ENCODE results near the gene DGKQ. TPM values are rescaled to one million over a fixed set of nuclear protein-coding genes. Genes with fewer than 3 reads are reported as not detected.

DGKQ gene
- total and polyA plus RNA-seq, 2 of the 13 experiments (the other 11 are each of a cell fraction or from before 2014, with no cell fraction given) = 4.5 to 7.2 TPM

DNA sequence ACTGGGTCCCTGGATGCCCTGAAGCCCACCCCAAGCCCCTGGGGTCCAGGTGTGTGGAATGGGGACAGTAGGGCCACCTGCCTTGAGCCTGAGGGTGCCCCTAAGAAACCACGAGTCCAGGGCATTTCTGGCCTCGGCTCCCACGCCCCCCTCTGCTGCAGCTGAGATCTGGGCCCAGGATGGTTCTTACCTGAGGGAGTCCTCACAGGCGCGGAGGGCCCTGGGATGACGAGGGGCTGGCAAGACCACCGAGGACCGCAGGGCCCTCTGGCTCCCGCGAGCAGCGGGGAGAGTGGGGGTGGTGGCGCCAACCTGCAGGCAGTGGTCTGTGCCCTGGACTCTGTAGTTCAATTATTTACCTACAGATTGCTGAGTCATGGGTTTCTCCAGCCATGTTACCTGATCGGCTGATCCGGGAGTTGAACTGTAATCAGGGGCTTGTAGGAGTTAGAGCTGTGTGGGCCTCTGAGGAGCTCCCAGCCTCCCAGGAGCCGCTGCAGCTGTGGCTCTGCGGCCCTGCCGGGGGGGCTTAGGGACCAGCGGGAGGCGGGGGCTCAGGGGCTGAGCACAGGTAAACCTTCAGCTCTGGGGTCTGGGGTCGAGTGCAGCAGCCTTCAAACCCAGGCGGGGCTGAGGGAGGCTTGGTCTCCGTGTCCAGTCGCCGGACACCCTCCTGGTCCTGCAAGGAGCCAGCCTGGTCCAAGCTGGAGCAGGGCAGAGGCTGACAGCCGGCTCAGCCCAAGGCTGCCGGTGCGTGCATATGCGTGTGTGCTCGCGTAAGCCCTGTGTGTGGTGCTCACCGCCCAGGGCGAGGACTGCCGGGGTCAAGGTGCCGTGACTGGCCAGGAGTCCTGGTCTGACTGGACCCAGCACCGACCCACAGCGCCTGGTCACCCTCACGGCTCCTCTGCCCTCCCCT is 20.0 kb upstream of the DGKQ start, which contains the start of gene SLC26A1 (continued):
- TF ChIP-seq, protein P1, sequence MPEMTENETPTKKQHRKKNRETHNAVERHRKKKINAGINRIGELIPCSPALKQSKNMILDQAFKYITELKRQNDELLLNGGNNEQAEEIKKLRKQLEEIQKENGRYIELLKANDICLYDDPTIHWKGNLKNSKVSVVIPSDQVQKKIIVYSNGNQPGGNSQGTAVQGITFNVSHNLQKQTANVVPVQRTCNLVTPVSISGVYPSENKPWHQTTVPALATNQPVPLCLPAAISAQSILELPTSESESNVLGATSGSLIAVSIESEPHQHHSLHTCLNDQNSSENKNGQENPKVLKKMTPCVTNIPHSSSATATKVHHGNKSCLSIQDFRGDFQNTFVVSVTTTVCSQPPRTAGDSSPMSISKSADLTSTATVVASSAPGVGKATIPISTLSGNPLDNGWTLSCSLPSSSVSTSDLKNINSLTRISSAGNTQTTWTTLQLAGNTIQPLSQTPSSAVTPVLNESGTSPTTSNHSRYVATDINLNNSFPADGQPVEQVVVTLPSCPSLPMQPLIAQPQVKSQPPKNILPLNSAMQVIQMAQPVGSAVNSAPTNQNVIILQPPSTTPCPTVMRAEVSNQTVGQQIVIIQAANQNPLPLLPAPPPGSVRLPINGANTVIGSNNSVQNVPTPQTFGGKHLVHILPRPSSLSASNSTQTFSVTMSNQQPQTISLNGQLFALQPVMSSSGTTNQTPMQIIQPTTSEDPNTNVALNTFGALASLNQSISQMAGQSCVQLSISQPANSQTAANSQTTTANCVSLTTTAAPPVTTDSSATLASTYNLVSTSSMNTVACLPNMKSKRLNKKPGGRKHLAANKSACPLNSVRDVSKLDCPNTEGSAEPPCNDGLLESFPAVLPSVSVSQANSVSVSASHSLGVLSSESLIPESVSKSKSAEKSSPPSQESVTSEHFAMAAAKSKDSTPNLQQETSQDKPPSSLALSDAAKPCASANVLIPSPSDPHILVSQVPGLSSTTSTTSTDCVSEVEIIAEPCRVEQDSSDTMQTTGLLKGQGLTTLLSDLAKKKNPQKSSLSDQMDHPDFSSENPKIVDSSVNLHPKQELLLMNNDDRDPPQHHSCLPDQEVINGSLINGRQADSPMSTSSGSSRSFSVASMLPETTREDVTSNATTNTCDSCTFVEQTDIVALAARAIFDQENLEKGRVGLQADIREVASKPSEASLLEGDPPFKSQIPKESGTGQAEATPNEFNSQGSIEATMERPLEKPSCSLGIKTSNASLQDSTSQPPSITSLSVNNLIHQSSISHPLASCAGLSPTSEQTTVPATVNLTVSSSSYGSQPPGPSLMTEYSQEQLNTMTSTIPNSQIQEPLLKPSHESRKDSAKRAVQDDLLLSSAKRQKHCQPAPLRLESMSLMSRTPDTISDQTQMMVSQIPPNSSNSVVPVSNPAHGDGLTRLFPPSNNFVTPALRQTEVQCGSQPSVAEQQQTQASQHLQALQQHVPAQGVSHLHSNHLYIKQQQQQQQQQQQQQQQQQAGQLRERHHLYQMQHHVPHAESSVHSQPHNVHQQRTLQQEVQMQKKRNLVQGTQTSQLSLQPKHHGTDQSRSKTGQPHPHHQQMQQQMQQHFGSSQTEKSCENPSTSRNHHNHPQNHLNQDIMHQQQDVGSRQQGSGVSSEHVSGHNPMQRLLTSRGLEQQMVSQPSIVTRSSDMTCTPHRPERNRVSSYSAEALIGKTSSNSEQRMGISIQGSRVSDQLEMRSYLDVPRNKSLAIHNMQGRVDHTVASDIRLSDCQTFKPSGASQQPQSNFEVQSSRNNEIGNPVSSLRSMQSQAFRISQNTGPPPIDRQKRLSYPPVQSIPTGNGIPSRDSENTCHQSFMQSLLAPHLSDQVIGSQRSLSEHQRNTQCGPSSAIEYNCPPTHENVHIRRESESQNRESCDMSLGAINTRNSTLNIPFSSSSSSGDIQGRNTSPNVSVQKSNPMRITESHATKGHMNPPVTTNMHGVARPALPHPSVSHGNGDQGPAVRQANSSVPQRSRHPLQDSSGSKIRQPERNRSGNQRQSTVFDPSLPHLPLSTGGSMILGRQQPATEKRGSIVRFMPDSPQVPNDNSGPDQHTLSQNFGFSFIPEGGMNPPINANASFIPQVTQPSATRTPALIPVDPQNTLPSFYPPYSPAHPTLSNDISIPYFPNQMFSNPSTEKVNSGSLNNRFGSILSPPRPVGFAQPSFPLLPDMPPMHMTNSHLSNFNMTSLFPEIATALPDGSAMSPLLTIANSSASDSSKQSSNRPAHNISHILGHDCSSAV (CRISPR knock-in tag; IDR thresholded peaks at IDR 0.05; ENCODE audit: borderline replicate concordance) = no peak
- TF ChIP-seq PRMT3 (CRISPR knock-in tag; IDR thresholded peaks at IDR 0.05; ENCODE audit: borderline replicate concordance, low read depth) (no peak), ZKSCAN8 (CRISPR knock-in tag; IDR thresholded peaks at IDR 0.05; ENCODE audit: borderline replicate concordance) (no peak), NBN (conservative IDR thresholded peaks at IDR 0.05) (no peak), MIER3 (CRISPR knock-in tag; IDR thresholded peaks at IDR 0.05; ENCODE audit: borderline replicate concordance) (no peak), REL (CRISPR knock-in tag; conservative IDR thresholded peaks at IDR 0.05) (peak; percentile 74; the same call in 1 of the 2 replicates), ZNF333 (CRISPR knock-in tag; IDR thresholded peaks at IDR 0.05; ENCODE audit: borderline replicate concordance) (peak; percentile 36; the same call in 1 of the 2 replicates), SP2 (CRISPR knock-in tag; IDR thresholded peaks at IDR 0.05) (peak; percentile 39; the same call in 1 of the 2 replicates), NFE2L1 (CRISPR knock-in tag; IDR thresholded peaks at IDR 0.05; ENCODE audit: borderline replicate concordance) (peak; percentile 93; the same call in 1 of the 2 replicates), ZNF44 (CRISPR knock-in tag; IDR thresholded peaks at IDR 0.05) (peak; percentile 79; the same call in 1 of the 2 replicates), ZNF33A (CRISPR knock-in tag; IDR thresholded peaks at IDR 0.05; ENCODE audit: borderline replicate concordance) (no peak)
- TF ChIP-seq, protein P2, sequence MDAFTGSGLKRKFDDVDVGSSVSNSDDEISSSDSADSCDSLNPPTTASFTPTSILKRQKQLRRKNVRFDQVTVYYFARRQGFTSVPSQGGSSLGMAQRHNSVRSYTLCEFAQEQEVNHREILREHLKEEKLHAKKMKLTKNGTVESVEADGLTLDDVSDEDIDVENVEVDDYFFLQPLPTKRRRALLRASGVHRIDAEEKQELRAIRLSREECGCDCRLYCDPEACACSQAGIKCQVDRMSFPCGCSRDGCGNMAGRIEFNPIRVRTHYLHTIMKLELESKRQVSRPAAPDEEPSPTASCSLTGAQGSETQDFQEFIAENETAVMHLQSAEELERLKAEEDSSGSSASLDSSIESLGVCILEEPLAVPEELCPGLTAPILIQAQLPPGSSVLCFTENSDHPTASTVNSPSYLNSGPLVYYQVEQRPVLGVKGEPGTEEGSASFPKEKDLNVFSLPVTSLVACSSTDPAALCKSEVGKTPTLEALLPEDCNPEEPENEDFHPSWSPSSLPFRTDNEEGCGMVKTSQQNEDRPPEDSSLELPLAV (CRISPR knock-in tag; conservative IDR thresholded peaks at IDR 0.05; ENCODE audit: low read depth) = no peak
- TF ChIP-seq, protein P3, sequence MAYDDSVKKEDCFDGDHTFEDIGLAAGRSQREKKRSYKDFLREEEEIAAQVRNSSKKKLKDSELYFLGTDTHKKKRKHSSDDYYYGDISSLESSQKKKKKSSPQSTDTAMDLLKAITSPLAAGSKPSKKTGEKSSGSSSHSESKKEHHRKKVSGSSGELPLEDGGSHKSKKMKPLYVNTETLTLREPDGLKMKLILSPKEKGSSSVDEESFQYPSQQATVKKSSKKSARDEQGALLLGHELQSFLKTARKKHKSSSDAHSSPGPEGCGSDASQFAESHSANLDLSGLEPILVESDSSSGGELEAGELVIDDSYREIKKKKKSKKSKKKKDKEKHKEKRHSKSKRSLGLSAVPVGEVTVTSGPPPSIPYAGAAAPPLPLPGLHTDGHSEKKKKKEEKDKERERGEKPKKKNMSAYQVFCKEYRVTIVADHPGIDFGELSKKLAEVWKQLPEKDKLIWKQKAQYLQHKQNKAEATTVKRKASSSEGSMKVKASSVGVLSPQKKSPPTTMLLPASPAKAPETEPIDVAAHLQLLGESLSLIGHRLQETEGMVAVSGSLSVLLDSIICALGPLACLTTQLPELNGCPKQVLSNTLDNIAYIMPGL (CRISPR knock-in tag; IDR thresholded peaks at IDR 0.05; ENCODE audit: borderline replicate concordance in 1 of 2, low read depth in 1 of 2) = peak; percentile 21 to 51; a peak in 2 of 4 replicates
- TF ChIP-seq, protein P4, sequence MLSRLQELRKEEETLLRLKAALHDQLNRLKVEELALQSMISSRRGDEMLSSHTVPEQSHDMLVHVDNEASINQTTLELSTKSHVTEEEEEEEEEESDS (CRISPR knock-in tag; IDR thresholded peaks at IDR 0.05; ENCODE audit: borderline replicate concordance) = no peak
